Endothelial cell of umbilical vein (primary cell): ENCODE data around the gene PDE6B. TPM values are rescaled to one million over a fixed set of nuclear protein-coding genes. Genes with fewer than 3 reads are reported as not detected.

Experiments
- BruUV-seq: library from RNA; stranded (reverse); fragments of 400-500 nt; replicated peaks from 2 replicates; lab custom pipeline; 2021; lab: Mats Ljungman, UMichigan
- CTCF ChIA-PET: fragments of 300-600, 350-600 bp; sonication (Branson Sonifier 250); formaldehyde crosslinking; loops from one replicate; lab custom pipeline; 2021; ENCODE audit warnings: antibody characterized with exemption, inconsistent platforms; lab: Charles Lee
- POLR2A ChIA-PET: fragments of 300-600, 350-600 bp; sonication (Branson Sonifier 250); formaldehyde crosslinking; loops from one replicate; lab custom pipeline; 2021; ENCODE audit warnings: antibody characterized with exemption, inconsistent platforms; lab: Charles Lee
- DNase-seq: peaks from one replicate; pipeline ENCODE4 v3.0.0-alpha.2; 2011; ENCODE audit warnings: low read depth, low spot score
- FAIRE-seq: peaks from 2 replicates; lab custom pipeline; 2011; peaks lifted over from hg19 to GRCh38; lab: Jason Lieb, UNC
- H2AFZ ChIP-seq: 2 replicates; pipeline ENCODE4 v1.6.0; 2012; ENCODE audit warnings: low read depth, low read length, control low read depth, inconsistent platforms
- H3K27ac ChIP-seq: 2 replicates; pipeline ENCODE4 v1.5.1; 2011; ENCODE audit warnings: low read depth, mild to moderate bottlenecking, control low read depth, low read length, moderate library complexity; ENCODE audit not compliant: insufficient read depth
- H3K27me3 ChIP-seq, 2 experiments: 2 replicates each; pipeline versions ENCODE4 v1.6.0 to v1.6.1; 2011; ENCODE audit warnings: low read length in 2 of 2, mixed read lengths in 1 of 2; ENCODE audit not compliant: control insufficient read depth in 2 of 2, insufficient read depth in 2 of 2
- H3K36me3 ChIP-seq, 2 experiments: 2 replicates in 1 of 2; 3 replicates in 1 of 2; pipeline ENCODE4 v1.5.1; 2011; ENCODE audit warnings: low read length in 2 of 2, mild to moderate bottlenecking in 1 of 2, moderate library complexity in 1 of 2; ENCODE audit not compliant: control insufficient read depth in 2 of 2, insufficient read depth in 2 of 2; ENCODE audit errors: extremely low read depth in 1 of 2
- H3K4me1 ChIP-seq: 3 replicates; pipeline ENCODE4 v1.5.1; 2011; ENCODE audit warnings: mild to moderate bottlenecking, low read length; ENCODE audit not compliant: control insufficient read depth, insufficient read depth; ENCODE audit errors: extremely low read depth
- H3K4me2 ChIP-seq: 2 replicates; pipeline ENCODE4 v1.6.1; 2011; ENCODE audit warnings: low read length, control low read depth, mixed read lengths; ENCODE audit not compliant: insufficient read depth
- H3K4me3 ChIP-seq, 3 experiments: fragments of 200-600 bp in 1 of 3; sonication (generic), shearing (Covaris generic) in 1 of 3; replicated peaks in 1 of 3; 2 replicates each; pipeline ENCODE4 v1.5.1; 2011 to 2016; ENCODE audit warnings: control low read depth in 3 of 3, low read length in 3 of 3, mild to moderate bottlenecking in 2 of 3, inconsistent platforms in 1 of 3, low read depth in 1 of 3, moderate library complexity in 1 of 3; ENCODE audit not compliant: insufficient read depth in 1 of 3
- H3K79me2 ChIP-seq: 2 replicates; pipeline ENCODE4 v1.6.0; 2012; ENCODE audit warnings: low read length, inconsistent platforms; ENCODE audit not compliant: control insufficient read depth, insufficient read depth
- H3K9ac ChIP-seq: replicated peaks from 2 replicates; pipeline ENCODE3; 2011; ENCODE audit warnings: low read length, control low read depth; ENCODE audit not compliant: insufficient read depth; ENCODE audit errors: extremely low read depth
- H3K9me1 ChIP-seq: replicated peaks from 3 replicates; pipeline ENCODE4 v1.6.0; 2011; ENCODE audit warnings: mild to moderate bottlenecking, low read length; ENCODE audit not compliant: control insufficient read depth, insufficient read depth; ENCODE audit errors: extremely low read depth
- H3K9me3 ChIP-seq: replicated peaks from 2 replicates; pipeline ENCODE4 v1.5.1; 2012; ENCODE audit warnings: low read length, inconsistent platforms; ENCODE audit not compliant: control insufficient read depth, insufficient read depth
- H4K20me1 ChIP-seq: replicated peaks from 2 replicates; pipeline ENCODE3; 2011; ENCODE audit warnings: mild to moderate bottlenecking, low read length; ENCODE audit not compliant: control insufficient read depth, insufficient read depth; ENCODE audit errors: extremely low read depth
- EZH2 ChIP-seq: IDR thresholded peaks from 2 replicates; pipeline ENCODE4 v1.6.1; 2012; ENCODE audit warnings: borderline replicate concordance, low read depth, mild to moderate bottlenecking, moderate library complexity, low read length, inconsistent platforms; ENCODE audit not compliant: severe bottlenecking
- FOS ChIP-seq: IDR thresholded peaks from 2 replicates; pipeline ENCODE4 v1.6.1; 2011; ENCODE audit warnings: mild to moderate bottlenecking, low read length, moderate library complexity, borderline replicate concordance; ENCODE audit not compliant: insufficient read depth
- GATA2 ChIP-seq: IDR thresholded peaks from 2 replicates; pipeline ENCODE4 v1.7.0; 2011; ENCODE audit warnings: low read depth, mild to moderate bottlenecking, moderate library complexity, mixed read lengths, low read length; ENCODE audit not compliant: insufficient read length, insufficient read depth
- JUN ChIP-seq: IDR thresholded peaks from 2 replicates; pipeline ENCODE4 v1.6.1; 2011; ENCODE audit warnings: borderline replicate concordance, low read depth; ENCODE audit not compliant: insufficient read length, insufficient read depth
- MAX ChIP-seq: IDR thresholded peaks from 2 replicates; pipeline ENCODE4 v1.6.1; 2011; ENCODE audit not compliant: insufficient read depth, insufficient read length
- MYC ChIP-seq: IDR thresholded peaks from one replicate; pipeline ENCODE4 v1.6.1; 2011; ENCODE audit warnings: mild to moderate bottlenecking, low read depth, low read length
- POLR2A ChIP-seq: IDR thresholded peaks from 2 replicates; pipeline ENCODE4 v1.6.1; 2012; ENCODE audit warnings: low read depth, mild to moderate bottlenecking, control low read depth, low read length
- POLR2AphosphoS5 ChIP-seq: IDR thresholded peaks from 2 replicates; pipeline ENCODE4 v1.6.1; 2012; ENCODE audit warnings: low read depth, mild to moderate bottlenecking, control low read depth, low read length, moderate library complexity; ENCODE audit not compliant: insufficient read depth
- dilution Hi-C: fragments of 300-500 bp; cut with MboI; formaldehyde crosslinking; loops from one replicate; pipeline ENCODE4 v1.15.0; 2019; ENCODE audit warnings: low sequenced_read_pairs; ENCODE audit not compliant: extremely low pct_ligation_motif_present
- intact Hi-C: fragments of 100-400 bp; cut with micrococcal nuclease; formaldehyde crosslinking; loops from one replicate; pipeline ENCODE4 v1.10.0; 2022
- polyA plus RNA-seq, 4 experiments: library from polyadenylated mRNA; depleted of rRNA in 3 of 4; stranded (reverse) in 3 of 4; unstranded in 1 of 4; fragments of >200 nt; gene quantifications; 2 replicates each; pipeline versions ENCODE4 v1.2.1 to v1.2.3, GENCODE V29; 2011 to 2012; ENCODE audit warnings: missing spikeins in 1 of 4
- total RNA-seq: library from RNA; stranded (reverse); gene quantifications from 2 replicates; pipeline ENCODE4 v1.2.3, GENCODE V29; 2021
- TF ChIP-seq, protein P1 (sequence below), 2 donors: IDR thresholded peaks; 1 replicate in 1 of 2; 2 replicates in 1 of 2; pipeline ENCODE4 v1.5.1; 2011; ENCODE audit warnings: low read length in 2 of 2, mild to moderate bottlenecking in 2 of 2, moderate library complexity in 2 of 2, control low read depth in 1 of 2, inconsistent platforms in 1 of 2, low read depth in 1 of 2; ENCODE audit not compliant: insufficient read depth in 1 of 2; ENCODE audit errors: extremely low read depth in 1 of 2

The PDE6B gene
- total and polyA plus RNA-seq, 2 donors (not counting 3 experiments of a cell fraction or from before 2014, with no cell fraction given) = 0.77 to 1.8 TPM

DNA sequence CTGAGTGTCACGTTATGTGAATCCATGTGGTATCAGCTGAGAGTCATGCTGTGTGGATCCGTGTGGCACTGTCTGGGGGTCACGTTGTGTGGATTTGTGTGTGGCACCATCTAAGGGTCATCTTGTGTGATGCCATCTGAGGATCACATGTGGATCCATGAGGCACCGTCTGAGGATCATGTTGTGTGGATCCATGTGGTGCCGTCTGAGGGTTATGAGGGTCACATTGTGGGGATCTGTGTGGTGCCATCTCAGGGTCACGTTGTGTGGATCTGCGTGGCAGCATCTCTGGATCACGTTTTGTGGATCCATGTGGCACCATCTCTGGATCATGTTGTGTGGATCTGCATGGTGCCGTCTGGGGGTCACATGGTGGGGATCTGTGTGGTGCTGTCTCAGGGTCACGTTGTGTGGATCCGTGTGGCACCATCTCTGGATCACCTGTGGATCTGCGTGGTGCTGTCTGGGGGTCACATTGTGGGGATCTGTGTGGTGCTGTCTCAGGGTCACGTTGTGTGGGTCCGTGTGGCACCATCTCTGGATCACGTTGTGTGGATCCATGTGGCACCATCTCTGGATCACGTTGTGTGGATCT, 6.9 kb downstream of the PDE6B start:
- Histone ChIP-seq H3K9me1 (no peaks in the 10 kb centered on the region), H3K27ac (no peak overlapping the region), H3K36me3 (no peaks in the 10 kb centered on the region), H3K9ac (no peak overlapping the region), H4K20me1 (no peaks in the 10 kb centered on the region), H3K79me2 (no peaks in the 10 kb centered on the region), H3K4me3 (no peak overlapping the region), H3K4me2 (no peak overlapping the region), H3K4me1 (no peaks in the 10 kb centered on the region), H2AFZ (no peak overlapping the region), H3K27me3 (no peaks in the 10 kb centered on the region), H3K9me3 (no peaks in the 10 kb centered on the region)
- ChIA-PET POLR2A (no interaction called here), CTCF (no interaction called here)
- TF ChIP-seq MAX (no peak), POLR2AphosphoS5 (no peak), JUN (no peak), EZH2 (no peak), MYC (no peak), GATA2 (no peak), POLR2A (no peak), FOS (no peak)
- TF ChIP-seq, protein P1, sequence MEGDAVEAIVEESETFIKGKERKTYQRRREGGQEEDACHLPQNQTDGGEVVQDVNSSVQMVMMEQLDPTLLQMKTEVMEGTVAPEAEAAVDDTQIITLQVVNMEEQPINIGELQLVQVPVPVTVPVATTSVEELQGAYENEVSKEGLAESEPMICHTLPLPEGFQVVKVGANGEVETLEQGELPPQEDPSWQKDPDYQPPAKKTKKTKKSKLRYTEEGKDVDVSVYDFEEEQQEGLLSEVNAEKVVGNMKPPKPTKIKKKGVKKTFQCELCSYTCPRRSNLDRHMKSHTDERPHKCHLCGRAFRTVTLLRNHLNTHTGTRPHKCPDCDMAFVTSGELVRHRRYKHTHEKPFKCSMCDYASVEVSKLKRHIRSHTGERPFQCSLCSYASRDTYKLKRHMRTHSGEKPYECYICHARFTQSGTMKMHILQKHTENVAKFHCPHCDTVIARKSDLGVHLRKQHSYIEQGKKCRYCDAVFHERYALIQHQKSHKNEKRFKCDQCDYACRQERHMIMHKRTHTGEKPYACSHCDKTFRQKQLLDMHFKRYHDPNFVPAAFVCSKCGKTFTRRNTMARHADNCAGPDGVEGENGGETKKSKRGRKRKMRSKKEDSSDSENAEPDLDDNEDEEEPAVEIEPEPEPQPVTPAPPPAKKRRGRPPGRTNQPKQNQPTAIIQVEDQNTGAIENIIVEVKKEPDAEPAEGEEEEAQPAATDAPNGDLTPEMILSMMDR (IDR thresholded peaks at IDR 0.05; ENCODE audit: extremely low read depth in 1 of 2, insufficient read depth in 1 of 2, low read depth in 1 of 2, low read length in 2 of 2) = no peak
- DNase-seq = no peak
- FAIRE-seq = no peak
- no TSS peak for BruUV-seq
- intact Hi-C loops (no loop called here), dilution Hi-C loops (no loop called here)
